Keratinocyte (primary cell): Measurements from ENCODE around the gene N4BP2. TPM values are rescaled to one million over a fixed set of nuclear protein-coding genes. Genes with fewer than 3 reads are reported as not detected.

Experiments used
- DNase-seq: peaks from one replicate; pipeline ENCODE4 v3.0.0-alpha.2; 2011; ENCODE audit warnings: low read depth, missing footprints, low spot score
- FAIRE-seq: peaks from 2 replicates; lab custom pipeline; 2011; peaks lifted over from hg19 to GRCh38; lab: Jason Lieb, UNC
- H2AFZ ChIP-seq: 2 replicates; pipeline ENCODE4 v1.6.0; 2012; ENCODE audit warnings: low read length, control low read depth, inconsistent platforms; ENCODE audit not compliant: control insufficient read depth
- H3K27ac ChIP-seq: 2 replicates; pipeline ENCODE4 v1.5.1; 2011; ENCODE audit warnings: low read length; ENCODE audit not compliant: control insufficient read depth, insufficient read depth
- H3K27me3 ChIP-seq: 3 replicates; pipeline ENCODE4 v1.6.0; 2011; ENCODE audit warnings: low read length; ENCODE audit not compliant: control insufficient read depth, insufficient read depth; ENCODE audit errors: extremely low read depth
- H3K36me3 ChIP-seq, 2 experiments: 2 replicates in 1 of 2; 3 replicates in 1 of 2; pipeline ENCODE4 v1.5.1; 2011; ENCODE audit warnings: low read length in 2 of 2, mild to moderate bottlenecking in 1 of 2; ENCODE audit not compliant: control insufficient read depth in 2 of 2, insufficient read depth in 2 of 2; ENCODE audit errors: extremely low read depth in 1 of 2
- H3K4me1 ChIP-seq: 3 replicates; pipeline ENCODE4 v1.5.1; 2011; ENCODE audit warnings: low read length; ENCODE audit not compliant: control insufficient read depth, insufficient read depth; ENCODE audit errors: extremely low read depth
- H3K4me2 ChIP-seq: 3 replicates; pipeline ENCODE4 v1.6.0; 2011; ENCODE audit warnings: low read depth, low read length; ENCODE audit not compliant: control insufficient read depth, insufficient read depth; ENCODE audit errors: extremely low read depth
- H3K4me3 ChIP-seq, 3 experiments: fragments of 200-600 bp in 1 of 3; sonication (generic) in 1 of 3; 2 replicates in 2 of 3; 3 replicates in 1 of 3; pipeline ENCODE4 v1.5.1; 2011 to 2016; ENCODE audit warnings: low read length in 3 of 3, mild to moderate bottlenecking in 3 of 3, control low read depth in 2 of 3, inconsistent platforms in 1 of 3, low read depth in 1 of 3, mixed read lengths in 1 of 3, mixed run types in 1 of 3, moderate library complexity in 1 of 3; ENCODE audit not compliant: control insufficient read depth in 2 of 3, insufficient read depth in 2 of 3; ENCODE audit errors: extremely low read depth in 1 of 3
- H3K79me2 ChIP-seq: 2 replicates; pipeline ENCODE4 v1.6.0; 2012; ENCODE audit warnings: low read length; ENCODE audit not compliant: control insufficient read depth, insufficient read depth
- H3K9ac ChIP-seq: 3 replicates; pipeline ENCODE4 v1.6.0; 2011; ENCODE audit warnings: low read length; ENCODE audit not compliant: control insufficient read depth, insufficient read depth; ENCODE audit errors: extremely low read depth
- H3K9me1 ChIP-seq: 3 replicates; pipeline ENCODE4 v1.6.0; 2011; ENCODE audit warnings: low read length; ENCODE audit not compliant: control insufficient read depth, insufficient read depth; ENCODE audit errors: extremely low read depth
- H3K9me3 ChIP-seq: 2 replicates; pipeline ENCODE4 v1.5.1; 2012; ENCODE audit warnings: low read depth, low read length; ENCODE audit not compliant: control insufficient read depth
- H4K20me1 ChIP-seq: 3 replicates; pipeline ENCODE4 v1.6.0; 2011; ENCODE audit warnings: low read length; ENCODE audit not compliant: control insufficient read depth, insufficient read depth; ENCODE audit errors: extremely low read depth
- EZH2 ChIP-seq: IDR thresholded peaks from one replicate; pipeline ENCODE4 v1.6.1; 2012; ENCODE audit warnings: inconsistent platforms, mild to moderate bottlenecking, low read length, moderate library complexity
- dilution Hi-C: fragments of 300-500 bp; cut with MboI; formaldehyde crosslinking; loops from one replicate; pipeline ENCODE4 v1.7.0; 2020; ENCODE audit warnings: low sequenced_read_pairs; ENCODE audit not compliant: extremely low pct_ligation_motif_present
- polyA plus RNA-seq, 5 experiments: library from polyadenylated mRNA; depleted of rRNA in 3 of 5; stranded (reverse) in 3 of 5; stranded (forward) in 1 of 5; unstranded in 1 of 5; fragments of >200 nt; gene quantifications; 1 replicate in 1 of 5; 2 replicates in 3 of 5; 3 replicates in 1 of 5; pipeline versions ENCODE4 v1.2.1 to v1.2.3, GENCODE V29; 2011 to 2012; ENCODE audit warnings: missing spikeins in 2 of 5, low read depth in 1 of 5, low replicate concordance in 1 of 5
- small RNA-seq, 3 experiments: library from RNA; depleted of rRNA; stranded (forward); fragments of <200 nt; gene quantifications; one replicate each; pipeline ENCODE3, GENCODE V24; 2012; ENCODE audit warnings: low read depth in 3 of 3, low replicate concordance in 1 of 3; ENCODE audit not compliant: insufficient read length in 3 of 3
- TF ChIP-seq, protein P1 (sequence below), 3 experiments: IDR thresholded peaks in 1 of 3; conservative IDR thresholded peaks in 1 of 3; optimal IDR thresholded peaks in 1 of 3; 2 replicates in 2 of 3; 3 replicates in 1 of 3; pipeline versions ENCODE3 to v1.5.1; 2011; ENCODE audit warnings: low read length in 3 of 3, mild to moderate bottlenecking in 3 of 3, moderate library complexity in 2 of 3, control low read depth in 1 of 3, inconsistent platforms in 1 of 3; ENCODE audit not compliant: insufficient read depth in 2 of 3; ENCODE audit errors: extremely low read depth in 1 of 3

The N4BP2 gene
- polyA plus RNA-seq, 1 donor (not counting 4 experiments of a cell fraction or from before 2014, with no cell fraction given) = 2.7 TPM

DNA sequence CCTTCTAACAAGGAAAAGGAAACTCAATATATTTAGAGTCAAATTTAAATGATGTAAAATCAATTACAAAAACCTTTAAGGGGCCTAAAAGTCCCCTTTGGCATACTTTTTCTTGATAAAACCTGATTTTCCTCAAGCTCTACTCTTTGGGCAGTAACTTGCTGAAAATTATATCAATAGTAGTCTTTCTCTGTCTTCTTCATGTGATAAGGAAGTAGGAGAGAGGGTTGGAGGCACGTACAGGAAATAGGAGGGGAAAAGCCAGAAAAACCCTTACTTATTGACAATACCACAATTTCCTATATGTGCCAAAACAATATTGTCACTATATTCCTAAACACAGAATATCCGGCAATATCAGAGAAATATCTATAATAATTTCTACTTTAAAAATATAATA is 149.8 kb downstream of the N4BP2 start:
- Histone ChIP-seq H3K4me3 (no peak overlapping the region), H2AFZ (no peak overlapping the region), H3K79me2 (no peaks in the 10 kb centered on the region), H3K27me3 (no peaks in the 10 kb centered on the region), H3K36me3 (no peaks in the 10 kb centered on the region), H3K4me2 (no peak overlapping the region), H4K20me1 (no peaks in the 10 kb centered on the region), H3K9me1 (no peaks in the 10 kb centered on the region), H3K9ac (no peak overlapping the region), H3K9me3 (no peaks in the 10 kb centered on the region), H3K27ac (no peak overlapping the region), H3K4me1 (peaks cover 12% of the 10 kb centered on the region)
- no peak for FAIRE-seq
- no peak for DNase-seq
- dilution Hi-C loops = no loop called here
- TF ChIP-seq, protein P1, sequence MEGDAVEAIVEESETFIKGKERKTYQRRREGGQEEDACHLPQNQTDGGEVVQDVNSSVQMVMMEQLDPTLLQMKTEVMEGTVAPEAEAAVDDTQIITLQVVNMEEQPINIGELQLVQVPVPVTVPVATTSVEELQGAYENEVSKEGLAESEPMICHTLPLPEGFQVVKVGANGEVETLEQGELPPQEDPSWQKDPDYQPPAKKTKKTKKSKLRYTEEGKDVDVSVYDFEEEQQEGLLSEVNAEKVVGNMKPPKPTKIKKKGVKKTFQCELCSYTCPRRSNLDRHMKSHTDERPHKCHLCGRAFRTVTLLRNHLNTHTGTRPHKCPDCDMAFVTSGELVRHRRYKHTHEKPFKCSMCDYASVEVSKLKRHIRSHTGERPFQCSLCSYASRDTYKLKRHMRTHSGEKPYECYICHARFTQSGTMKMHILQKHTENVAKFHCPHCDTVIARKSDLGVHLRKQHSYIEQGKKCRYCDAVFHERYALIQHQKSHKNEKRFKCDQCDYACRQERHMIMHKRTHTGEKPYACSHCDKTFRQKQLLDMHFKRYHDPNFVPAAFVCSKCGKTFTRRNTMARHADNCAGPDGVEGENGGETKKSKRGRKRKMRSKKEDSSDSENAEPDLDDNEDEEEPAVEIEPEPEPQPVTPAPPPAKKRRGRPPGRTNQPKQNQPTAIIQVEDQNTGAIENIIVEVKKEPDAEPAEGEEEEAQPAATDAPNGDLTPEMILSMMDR (optimal IDR thresholded peaks at IDR 0.05 in 1 of 3, IDR thresholded peaks at IDR 0.05 in 1 of 3, conservative IDR thresholded peaks at IDR 0.05 in 1 of 3; ENCODE audit: extremely low read depth in 1 of 3, insufficient read depth in 2 of 3, low read length in 3 of 3) = no peak
- no peak for TF ChIP-seq EZH2

Small RNAs within 50 kb of the gene (small RNA-seq; reads per million reads assigned to genes)
- gene AC095057.1 (0 reads per million in 3 experiments), gene RF00432 (0 reads per million in 3 experiments), gene RNU6-1112P (0 reads per million in 3 experiments)

Other genes with a start within 250 kb of the N4BP2 start
- 38.5 to 56.0 TPM (median 40.4 TPM) in 3 replicates for gene PDS5A, start 78.9 kb upstream of the N4BP2 start, polyA plus RNA-seq
- gene RHOH, start 140.2 kb downstream of the N4BP2 start, polyA plus RNA-seq = 0.04 to 0.15 TPM in 2 of 3 replicates, not detected in the other